Right cardiac atrium (tissue), 5 donors: ENCODE data around the gene ALG12. TPM values are rescaled to one million over a fixed set of nuclear protein-coding genes. Genes with fewer than 3 reads are reported as not detected.

Experiments
- ATAC-seq, 2 donors: fragments of 200-7000 bp; cut with Tn5 transposase; one replicate each; pipeline versions ENCODE4 v1.8.0 to v1.9.1; 2020; ENCODE audit warnings: moderate library complexity in 2 of 2, mild to moderate bottlenecking in 1 of 2
- DNase-seq, 3 donors: peaks; one replicate each; pipeline ENCODE4 v3.0.0-alpha.2; 2020
- H3K27ac ChIP-seq: one replicate; pipeline ENCODE4 v1.5.1; 2013; ENCODE audit warnings: mild to moderate bottlenecking, low read length, control low read depth, moderate library complexity
- H3K27me3 ChIP-seq: one replicate; pipeline ENCODE4 v1.6.1; 2013; ENCODE audit not compliant: control insufficient read depth, insufficient read depth
- H3K4me1 ChIP-seq: one replicate; pipeline ENCODE4 v1.6.1; 2013; ENCODE audit warnings: low read length; ENCODE audit not compliant: control insufficient read depth, insufficient read depth
- H3K4me3 ChIP-seq: one replicate; pipeline ENCODE4 v1.5.1; 2013; ENCODE audit warnings: low read length, control low read depth
- H3K9me3 ChIP-seq: one replicate; pipeline ENCODE4 v1.6.1; 2013; ENCODE audit warnings: low read length; ENCODE audit not compliant: control insufficient read depth
- WGBS: extraction: QIAGEN DNeasy Blood & Tissue Kit; methylation state at CpG from one replicate; pipeline ENCODE4 v1.1.7; 2013; 5-methylcytosine and 5-hydroxymethylcytosine counted together
- intact Hi-C, 4 donors: fragments of 100-400 bp; cut with DNase I; formaldehyde crosslinking; loops; one replicate each; pipeline versions ENCODE4 v1.11.0 to v1.14.0; 2022 to 2023
- long read RNA-seq, 4 donors: library from polyadenylated mRNA; unstranded; transcript quantifications; one replicate each; pipeline ENCODE4 v2.0.0, GENCODE V29; 2020 to 2021
- polyA plus RNA-seq: library from polyadenylated mRNA; stranded (reverse); fragments of 200-250 nt; gene quantifications from one replicate; pipeline ENCODE4 v1.2.3, GENCODE V29; 2013
- total RNA-seq, 4 donors: library from RNA; stranded (reverse); fragmentation: NEBNext Ultra II Directional; extraction: Animal tissue kit (Norgen Biotek cat#: 25700); gene quantifications; one replicate each; pipeline ENCODE4 v1.2.1, GENCODE V29; 2021
- donor health status: healthy with polysubstance abuse.
- donor health status: DM: no; HTN: yes; CAD: no.
- donor health status: DM: no; HTN: no; CAD: no.
- donor health status: DM: no; HTN: yes; CAD: no; lungs with severe emphysema.
- donor health status: DM: yes; HTN: yes; CAD: no.

ALG12 gene
- 10 to 100 TPM; 13.2 to 19.7 (median 17.4) TPM for total RNA-seq
- 13.0 TPM for polyA plus RNA-seq
- long read RNA-seq, donor 1, full-length matches to known transcripts, result 21 of 37 reads
- long read RNA-seq, donor 1, partial matches to known transcripts, result 11 of 37 reads
- long read RNA-seq, donor 1, other reads (novel, unspliced or antisense), result 5 of 37 reads
- long read RNA-seq, donor 2, full-length matches to known transcripts, result 11 of 20 reads
- long read RNA-seq, donor 2, partial matches to known transcripts, result 5 of 20 reads
- long read RNA-seq, donor 2, other reads (novel, unspliced or antisense), result 4 of 20 reads
- long read RNA-seq, donor 3, full-length matches to known transcripts, result 76 of 125 reads
- long read RNA-seq, donor 3, partial matches to known transcripts, result 23 of 125 reads
- long read RNA-seq, donor 3, other reads (novel, unspliced or antisense), result 26 of 125 reads
- long read RNA-seq, donor 4, full-length matches to known transcripts, result 12 of 27 reads
- long read RNA-seq, donor 4, partial matches to known transcripts, result 8 of 27 reads
- long read RNA-seq, donor 4, other reads (novel, unspliced or antisense), result 7 of 27 reads

DNA sequence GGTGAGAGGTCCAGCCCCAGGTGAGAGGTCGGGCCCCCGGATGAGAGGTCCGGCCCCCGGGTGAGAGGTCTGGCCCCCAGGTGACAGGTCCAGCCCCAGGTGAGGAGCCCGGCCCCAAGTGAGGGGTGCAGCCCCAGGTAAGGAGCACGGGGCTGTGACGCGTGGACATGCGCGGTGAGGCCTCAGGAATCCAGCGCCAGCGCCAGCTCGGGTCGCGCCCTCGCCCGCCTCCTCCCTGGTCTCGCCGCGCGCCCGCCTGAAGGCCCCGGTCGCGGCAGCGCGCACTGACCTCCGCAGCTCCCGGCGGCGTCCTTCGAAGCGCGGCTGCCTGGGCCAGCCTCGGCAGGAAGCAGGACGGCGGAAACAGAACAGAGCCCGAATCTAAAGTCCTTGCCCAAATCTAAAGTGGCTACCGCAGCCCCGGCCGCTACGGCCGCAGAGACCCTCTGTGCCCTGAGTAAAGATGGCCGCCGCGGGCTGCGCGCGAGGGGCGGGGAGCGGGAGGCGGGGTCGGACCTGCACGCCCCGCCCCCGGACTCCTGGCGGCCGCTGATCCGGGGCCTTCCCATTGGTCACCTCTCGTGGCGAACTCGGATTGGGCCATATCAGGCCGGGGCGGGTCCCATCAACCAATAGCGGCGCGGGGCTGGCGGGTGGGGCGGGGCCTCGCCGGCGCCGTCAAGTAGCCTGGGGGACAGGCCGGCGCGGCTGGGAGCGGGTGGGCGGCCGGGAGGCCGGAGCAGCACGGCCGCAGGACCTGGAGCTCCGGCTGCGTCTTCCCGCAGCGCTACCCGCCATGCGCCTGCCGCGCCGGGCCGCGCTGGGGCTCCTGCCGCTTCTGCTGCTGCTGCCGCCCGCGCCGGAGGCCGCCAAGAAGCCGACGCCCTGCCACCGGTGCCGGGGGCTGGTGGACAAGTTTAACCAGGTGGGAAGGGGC, at the start of gene ALG12, which contains the start of gene CRELD2:
Gene ALG12, minus strand, starts transcription at position 465 of the 937 bp plus-strand sequence. CDS start 4,673 bp downstream, outside the sequence.
Gene CRELD2, plus strand, starts transcription at position 661 of the 937 bp plus-strand sequence. Its CDS starts 136 bp downstream, at position 797.
- Histone ChIP-seq H3K4me1 (peaks cover 7% of the 10 kb centered on the region), H3K4me3 (peak within 1 kb of the TSS; percentile 85), H3K27ac (peak within 1 kb of the TSS; percentile 91), H3K9me3 (no peaks in the 10 kb centered on the region), H3K27me3 (no peaks in the 10 kb centered on the region)
- ATAC-seq (peak; percentile 98), DNase-seq (peak; percentile 99)
- under 1% methylated on average over 103 of the region's 103 CpGs for WGBS
- intact Hi-C loops, result loop anchor here in 1 of 4 donors (10.0 kb wide), 1 partner anchor 153 kb away; no protein-coding TSS in a partner anchor

GRCh38 chr22:49967706-49968208, 49.5 kb upstream of the ALG12 start:
- intact Hi-C loops, result no loop called here
- peak overlapping the region; percentile 55 for H3K27ac ChIP-seq
- WGBS, result 31% methylated on average over 18 of the region's 18 CpGs
- H3K4me3 ChIP-seq, result no peak overlapping the region
- ATAC-seq, result peak in 1 of 2 donors; percentile 1
- peaks cover 18% of the 10 kb centered on the region for H3K4me1 ChIP-seq
- no peaks in the 10 kb centered on the region for H3K9me3 ChIP-seq
- no peaks in the 10 kb centered on the region for H3K27me3 ChIP-seq
- DNase-seq, result peak; percentile 76 to 87 (median 87)

DNA sequence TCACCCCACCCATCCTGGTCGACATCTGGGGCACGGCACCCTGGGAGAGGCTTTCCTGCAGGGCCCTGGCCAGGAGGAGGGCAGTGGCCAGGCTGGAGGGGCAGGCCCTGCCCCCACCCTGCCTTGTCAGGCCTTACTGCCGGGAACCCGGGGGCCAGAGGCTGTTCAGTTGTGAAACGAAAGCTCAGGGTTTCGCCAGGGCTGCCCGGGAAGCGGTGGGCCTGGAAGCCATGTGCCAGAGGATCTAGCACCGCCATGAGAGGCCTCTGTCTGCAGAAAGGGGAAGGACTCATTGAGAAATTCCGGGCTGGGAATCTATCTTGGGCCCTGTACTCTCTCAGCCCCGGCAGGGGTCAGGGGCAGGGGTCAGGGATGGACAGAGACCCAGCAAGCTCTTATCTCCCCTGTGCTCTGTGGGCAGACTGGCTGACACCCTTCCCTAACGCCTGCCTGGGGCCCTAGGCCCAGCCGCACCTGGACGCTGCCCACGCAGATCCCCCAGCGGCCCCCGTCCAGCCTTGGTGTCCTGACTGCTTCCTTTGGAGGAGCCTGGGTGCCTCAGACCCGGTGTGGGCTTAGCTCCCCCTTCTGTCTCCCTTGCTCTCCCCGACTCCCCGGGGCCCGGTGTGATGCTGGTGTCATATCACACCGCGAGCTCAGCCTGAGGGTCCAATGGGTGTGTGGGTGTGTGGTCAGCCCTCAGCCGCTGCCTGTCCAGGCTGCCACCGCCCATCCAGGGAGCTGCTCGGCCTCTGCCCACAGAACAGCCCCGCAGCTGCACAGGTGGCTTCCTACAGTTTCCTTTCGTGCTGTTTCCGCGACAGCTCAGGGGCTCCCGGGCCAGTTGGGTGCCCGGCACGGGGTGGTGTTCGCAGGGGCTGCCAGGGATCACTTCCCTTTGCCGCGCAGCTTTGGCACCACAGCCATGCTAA, 48.8 kb upstream of the ALG12 start:
- WGBS, result 38% methylated on average over 36 of the region's 36 CpGs
- no peaks in the 10 kb centered on the region for H3K27me3 ChIP-seq
- H3K27ac ChIP-seq, result peak overlapping the region; percentile 55
- intact Hi-C loops, result no loop called here
- DNase-seq (peak; percentile 72 to 83 (median 81)), ATAC-seq (no peak)
- peaks cover 18% of the 10 kb centered on the region for H3K4me1 ChIP-seq
- no peaks in the 10 kb centered on the region for H3K9me3 ChIP-seq
- no peak overlapping the region for H3K4me3 ChIP-seq

DNA sequence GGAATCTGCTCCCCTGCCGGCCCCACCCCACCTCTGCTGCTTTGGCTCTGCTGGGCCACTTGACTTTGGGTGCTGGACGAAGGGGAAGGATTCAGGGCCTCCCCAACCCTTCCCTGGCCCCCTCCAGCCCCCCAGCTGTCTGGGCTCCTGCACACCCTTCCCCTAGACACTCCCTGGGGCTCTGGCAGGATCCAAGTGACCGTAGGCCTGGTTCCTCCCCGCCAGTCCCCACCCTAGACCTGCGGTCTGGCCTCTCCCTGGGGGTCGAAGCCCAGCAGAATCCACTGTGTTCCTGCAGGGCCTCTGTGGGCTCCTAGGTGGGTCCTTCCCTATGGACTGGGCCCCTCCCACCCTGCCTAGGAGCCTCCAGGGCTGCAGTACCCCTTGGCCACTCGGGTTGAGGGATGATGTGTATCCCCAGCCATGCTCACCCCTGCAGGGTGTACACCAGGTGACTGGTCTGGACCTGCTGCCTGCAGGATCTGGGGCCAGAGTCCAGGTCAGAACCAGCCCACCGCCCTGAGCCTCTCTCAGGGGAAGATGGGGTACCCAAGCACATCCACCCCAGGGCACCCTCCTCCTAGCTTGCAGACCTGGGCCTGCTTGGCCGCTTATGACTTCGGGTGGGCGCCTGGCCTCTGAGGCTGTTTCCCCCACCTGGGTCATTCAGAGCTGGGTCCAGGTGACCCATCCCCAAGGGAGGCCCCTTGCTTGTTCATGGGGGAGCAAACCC, 48.0 kb upstream of the ALG12 start:
- H3K27me3 ChIP-seq, result no peaks in the 10 kb centered on the region
- intact Hi-C loops, result no loop called here
- WGBS, result 79% methylated on average over 11 of the region's 11 CpGs
- no peak overlapping the region for H3K4me3 ChIP-seq
- DNase-seq (peak; percentile 23 to 58 (median 51)), ATAC-seq (no peak)
- H3K27ac ChIP-seq, result peak overlapping the region; percentile 55
- peaks cover 18% of the 10 kb centered on the region for H3K4me1 ChIP-seq
- no peaks in the 10 kb centered on the region for H3K9me3 ChIP-seq

GRCh38 chr22:49965091-49966040, 47.1 kb upstream of the ALG12 start:
- intact Hi-C loops, result no loop called here
- peak overlapping the region; percentile 19 for H3K27ac ChIP-seq
- 78% methylated on average over 22 of the region's 22 CpGs for WGBS
- H3K4me3 ChIP-seq, result no peak overlapping the region
- H3K4me1 ChIP-seq, result peaks cover 18% of the 10 kb centered on the region
- H3K27me3 ChIP-seq, result no peaks in the 10 kb centered on the region
- ATAC-seq (no peak), DNase-seq (peak; percentile 22 to 69 (median 55))
- no peaks in the 10 kb centered on the region for H3K9me3 ChIP-seq

DNA sequence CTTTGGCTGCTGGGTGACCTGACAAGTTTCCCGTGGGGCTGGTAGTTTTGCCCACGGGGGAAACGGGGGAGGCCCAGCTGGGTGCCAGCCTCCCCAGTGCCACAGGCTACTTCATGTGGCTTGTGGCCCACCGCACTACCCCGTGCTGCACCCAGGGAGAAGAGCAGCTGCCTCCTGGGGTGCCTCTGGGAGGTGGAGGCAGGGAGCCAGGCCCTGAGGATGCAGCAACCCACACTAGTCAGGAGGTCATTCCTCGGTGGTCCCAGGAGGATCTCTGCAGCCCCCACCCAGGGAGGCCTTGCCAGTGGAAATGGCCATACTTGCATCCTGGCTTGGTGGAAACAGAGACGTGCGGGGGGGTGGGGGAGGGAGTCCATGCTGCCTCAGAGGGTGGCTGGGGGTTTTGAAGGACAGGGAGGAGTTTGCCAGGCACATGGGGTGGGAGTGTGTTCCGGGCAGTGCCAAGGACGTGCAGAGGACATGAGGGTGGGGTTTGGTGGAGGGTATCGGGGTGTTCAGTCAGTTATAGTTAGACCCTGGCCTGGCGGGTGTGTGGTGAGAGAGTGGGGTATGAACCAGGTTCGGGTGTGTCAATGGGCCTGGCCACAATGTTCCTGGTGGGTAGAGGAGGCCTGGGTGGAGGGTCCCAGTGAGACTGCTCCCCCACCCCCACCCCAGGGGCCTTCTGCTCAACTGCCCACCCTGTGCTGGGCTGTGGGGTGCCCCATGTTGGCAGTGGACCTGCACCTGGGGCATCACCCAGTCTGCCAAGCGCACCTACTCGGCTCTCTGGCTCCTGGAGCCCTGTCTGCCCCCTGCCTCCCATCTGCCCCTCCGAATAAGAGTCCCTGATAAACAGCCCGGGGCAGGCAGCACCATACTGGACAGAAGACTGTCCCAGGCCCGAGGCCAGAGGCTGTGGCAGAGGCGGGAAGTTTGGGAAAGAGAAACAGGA, 46.2 kb upstream of the ALG12 start:
- no peaks in the 10 kb centered on the region for H3K9me3 ChIP-seq
- no peak for ATAC-seq
- intact Hi-C loops, result no loop called here
- peaks cover 21% of the 10 kb centered on the region for H3K4me1 ChIP-seq
- H3K27me3 ChIP-seq, result no peaks in the 10 kb centered on the region
- no peak overlapping the region for H3K4me3 ChIP-seq
- WGBS, result 58% methylated on average over 19 of the region's 19 CpGs
- H3K27ac ChIP-seq, result peak overlapping the region; percentile 20
- peak; percentile 23 to 64 (median 60) for DNase-seq

- intact Hi-C loops, result no loop called here
- Histone ChIP-seq H3K4me1 (peaks cover 21% of the 10 kb centered on the region), H3K9me3 (no peaks in the 10 kb centered on the region), H3K27me3 (no peaks in the 10 kb centered on the region), H3K4me3 (peak overlapping the region; percentile 90), H3K27ac (peak overlapping the region; percentile 28)
- WGBS, result 65% methylated on average over 6 of the region's 6 CpGs
- ATAC-seq (no peak), DNase-seq (peak in 1 of 3 donors; percentile 22)
Observed at GRCh38 chr22:49963647-49964026, 45.4 kb upstream of the ALG12 start.
